Smooth muscle cell (in vitro differentiated cells): ENCODE data around the gene SFXN3. TPM values are rescaled to one million over a fixed set of nuclear protein-coding genes. Genes with fewer than 3 reads are reported as not detected.
A peak's percentile ranks its signal among the peaks of the same experiment; 100 is the strongest.

Source experiments
- DNase-seq: peaks from one replicate; lab custom pipeline; 2025; ENCODE audit not compliant: unreplicated experiment; lab: John Stamatoyannopoulos, UW
- H2AFZ ChIP-seq: fragments of 200-600 bp; sonication (generic); 2 replicates; pipeline ENCODE4 v1.6.0; 2016; ENCODE audit warnings: antibody characterized with exemption, low read depth, mild to moderate bottlenecking
- H3F3A ChIP-seq: fragments of 200-600 bp; sonication (generic); 2 replicates; pipeline ENCODE4 v1.6.0; 2017; ENCODE audit warnings: antibody characterized with exemption, low read depth
- H3K27ac ChIP-seq: fragments of 200-600 bp; sonication (generic); 2 replicates; pipeline ENCODE4 v1.5.1; 2016; ENCODE audit warnings: low read depth, mild to moderate bottlenecking
- H3K27me3 ChIP-seq: fragments of 200-600 bp; sonication (generic); 2 replicates; pipeline ENCODE4 v1.6.1; 2016; ENCODE audit warnings: low read depth, mild to moderate bottlenecking
- H3K36me3 ChIP-seq: fragments of 200-600 bp; sonication (generic); 2 replicates; pipeline ENCODE4 v1.5.1; 2016; ENCODE audit warnings: low read depth
- H3K4me1 ChIP-seq: fragments of 200-600 bp; sonication (generic); 2 replicates; pipeline ENCODE4 v1.5.1; 2016; ENCODE audit warnings: low read depth
- H3K4me2 ChIP-seq: fragments of 200-600 bp; sonication (generic); 2 replicates; pipeline ENCODE4 v1.6.0; 2016; ENCODE audit warnings: mild to moderate bottlenecking
- H3K4me3 ChIP-seq: fragments of 200-600 bp; sonication (generic); 2 replicates; pipeline ENCODE4 v1.5.1; 2016; ENCODE audit warnings: mild to moderate bottlenecking
- H3K79me2 ChIP-seq: fragments of 200-600 bp; sonication (generic); 2 replicates; pipeline ENCODE4 v1.6.0; 2016; ENCODE audit warnings: low read depth, mild to moderate bottlenecking
- H3K9ac ChIP-seq: fragments of 200-600 bp; sonication (generic); 2 replicates; pipeline ENCODE4 v1.6.0; 2016; ENCODE audit warnings: low read depth
- H3K9me3 ChIP-seq: fragments of 200-600 bp; sonication (generic); replicated peaks from 2 replicates; pipeline ENCODE4 v1.5.1; 2016; ENCODE audit warnings: low read depth
- H4K20me1 ChIP-seq: fragments of 200-600 bp; sonication (generic); 2 replicates; pipeline ENCODE4 v1.6.0; 2016; ENCODE audit warnings: low read depth
- WGBS: methylation state at CpG from one replicate; pipeline ENCODE4 v1.1.7; 2016; ENCODE audit warnings: low lambda C conversion rate; 5-methylcytosine and 5-hydroxymethylcytosine counted together
- polyA plus RNA-seq: library from polyadenylated mRNA; unstranded; fragments of >200 nt; fragmentation: Nextera tagmentation; extraction: Ambion mirVana; gene quantifications from 2 replicates; pipeline ENCODE4 v1.2.1, GENCODE V29; 2016
- total RNA-seq: library from RNA; depleted of rRNA; stranded (reverse); fragments of >200 nt; gene quantifications from 2 replicates; pipeline ENCODE4 v1.2.3, GENCODE V29; 2014
- TF ChIP-seq, protein P1 (sequence below): fragments of 200-600 bp; sonication (generic); IDR thresholded peaks from 2 replicates; pipeline ENCODE4 v1.5.1; 2017; ENCODE audit warnings: borderline replicate concordance, mild to moderate bottlenecking, antibody characterized with exemption; ENCODE audit not compliant: insufficient read depth, poor library complexity, severe bottlenecking

The SFXN3 gene
- total and polyA plus RNA-seq, 2 experiments from 2014 or later: 79.1 to 92.1 TPM

DNA sequence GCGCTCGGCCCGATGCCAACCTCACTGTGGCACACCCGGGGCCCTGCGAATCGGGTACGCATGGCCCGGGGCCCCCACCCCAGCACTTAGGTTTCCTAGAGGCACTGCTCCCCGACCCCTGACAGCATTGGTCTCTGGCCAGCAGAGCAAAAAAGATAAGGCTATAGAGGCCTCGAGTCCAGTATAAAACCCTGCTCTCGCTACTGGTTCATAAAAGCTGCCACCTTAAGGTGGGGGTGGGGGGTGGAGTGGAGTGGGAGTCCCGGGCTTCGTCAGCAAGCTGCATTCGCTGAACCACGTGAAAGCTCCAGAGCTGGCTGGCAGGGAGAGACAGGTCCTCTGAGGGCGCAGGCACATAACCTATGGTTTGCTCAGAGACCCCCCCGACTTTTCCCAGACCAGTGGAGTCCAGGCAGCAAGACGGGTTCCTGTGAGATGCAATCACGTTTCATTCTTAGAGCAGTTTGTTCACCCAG is 32.1 kb downstream of the SFXN3 start:
- H3K27ac ChIP-seq: no peak overlapping the region
- peak overlapping the region; percentile 91 for H3K4me2 ChIP-seq
- TF ChIP-seq, protein P1, sequence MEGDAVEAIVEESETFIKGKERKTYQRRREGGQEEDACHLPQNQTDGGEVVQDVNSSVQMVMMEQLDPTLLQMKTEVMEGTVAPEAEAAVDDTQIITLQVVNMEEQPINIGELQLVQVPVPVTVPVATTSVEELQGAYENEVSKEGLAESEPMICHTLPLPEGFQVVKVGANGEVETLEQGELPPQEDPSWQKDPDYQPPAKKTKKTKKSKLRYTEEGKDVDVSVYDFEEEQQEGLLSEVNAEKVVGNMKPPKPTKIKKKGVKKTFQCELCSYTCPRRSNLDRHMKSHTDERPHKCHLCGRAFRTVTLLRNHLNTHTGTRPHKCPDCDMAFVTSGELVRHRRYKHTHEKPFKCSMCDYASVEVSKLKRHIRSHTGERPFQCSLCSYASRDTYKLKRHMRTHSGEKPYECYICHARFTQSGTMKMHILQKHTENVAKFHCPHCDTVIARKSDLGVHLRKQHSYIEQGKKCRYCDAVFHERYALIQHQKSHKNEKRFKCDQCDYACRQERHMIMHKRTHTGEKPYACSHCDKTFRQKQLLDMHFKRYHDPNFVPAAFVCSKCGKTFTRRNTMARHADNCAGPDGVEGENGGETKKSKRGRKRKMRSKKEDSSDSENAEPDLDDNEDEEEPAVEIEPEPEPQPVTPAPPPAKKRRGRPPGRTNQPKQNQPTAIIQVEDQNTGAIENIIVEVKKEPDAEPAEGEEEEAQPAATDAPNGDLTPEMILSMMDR: no peak
- H3K36me3 ChIP-seq: no peaks in the 10 kb centered on the region
- H4K20me1 ChIP-seq: no peaks in the 10 kb centered on the region
- peaks cover 24% of the 10 kb centered on the region for H3F3A ChIP-seq
- WGBS: 18% methylated on average over 19 of the region's 19 CpGs
- peak overlapping the region; percentile 76 for H3K4me3 ChIP-seq
- no peak for DNase-seq
- H3K4me1 ChIP-seq: peaks cover 46% of the 10 kb centered on the region
- H3K9me3 ChIP-seq: no peaks in the 10 kb centered on the region
- no peaks in the 10 kb centered on the region for H3K79me2 ChIP-seq
- H3K9ac ChIP-seq: no peak overlapping the region
- H3K27me3 ChIP-seq: no peaks in the 10 kb centered on the region
- no peak overlapping the region for H2AFZ ChIP-seq

DNA sequence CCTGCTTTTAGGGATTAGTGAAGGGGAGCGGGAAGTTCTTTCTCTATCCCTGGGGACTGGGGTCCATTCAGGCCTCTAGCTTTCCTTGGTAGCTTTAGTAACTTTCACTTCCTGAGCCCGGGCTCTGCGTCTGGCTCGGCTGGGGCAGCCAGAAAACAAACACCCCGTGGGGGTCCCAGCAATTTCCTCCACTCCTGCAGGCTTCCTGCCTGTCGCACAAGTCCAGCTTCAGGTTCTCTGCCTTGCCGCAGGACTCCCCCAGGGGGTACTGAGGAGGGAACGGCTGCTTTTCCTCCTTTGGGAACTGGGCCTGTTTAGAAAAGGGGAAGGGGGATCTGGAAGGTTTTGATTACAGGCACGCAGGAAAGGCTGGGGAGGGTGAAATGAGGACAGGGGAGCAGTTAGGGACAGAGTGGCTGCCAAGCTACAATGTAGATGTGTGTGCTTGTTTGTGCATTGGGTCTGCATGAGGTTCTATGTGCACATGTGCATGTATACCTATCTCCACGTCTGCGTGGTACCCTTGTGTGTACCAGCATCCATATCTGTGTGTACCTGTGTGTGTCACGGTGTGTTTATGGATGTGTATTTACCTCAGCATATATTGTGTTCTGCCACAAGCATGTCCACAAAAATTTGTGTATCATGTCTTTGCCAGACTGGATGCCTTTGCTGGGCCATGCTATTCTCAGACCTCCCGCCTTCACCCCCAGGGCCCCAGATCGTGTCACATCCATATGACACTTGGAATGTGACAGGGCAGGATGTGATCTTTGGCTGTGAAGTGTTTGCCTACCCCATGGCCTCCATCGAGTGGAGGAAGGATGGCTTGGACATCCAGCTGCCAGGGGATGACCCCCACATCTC is 32.7 kb downstream of the SFXN3 start:
- no peak for DNase-seq
- no peak overlapping the region for H3K27ac ChIP-seq
- H3K9me3 ChIP-seq: no peaks in the 10 kb centered on the region
- peak overlapping the region; percentile 91 for H3K4me2 ChIP-seq
- no peaks in the 10 kb centered on the region for H3K27me3 ChIP-seq
- H2AFZ ChIP-seq: no peak overlapping the region
- no peak overlapping the region for H3K4me3 ChIP-seq
- no peak overlapping the region for H3K9ac ChIP-seq
- H3F3A ChIP-seq: peaks cover 24% of the 10 kb centered on the region
- H3K36me3 ChIP-seq: no peaks in the 10 kb centered on the region
- no peaks in the 10 kb centered on the region for H3K79me2 ChIP-seq
- WGBS: 45% methylated on average over 15 of the region's 15 CpGs
- peaks cover 46% of the 10 kb centered on the region for H3K4me1 ChIP-seq
- TF ChIP-seq, protein P1: no peak
- H4K20me1 ChIP-seq: no peaks in the 10 kb centered on the region

DNA sequence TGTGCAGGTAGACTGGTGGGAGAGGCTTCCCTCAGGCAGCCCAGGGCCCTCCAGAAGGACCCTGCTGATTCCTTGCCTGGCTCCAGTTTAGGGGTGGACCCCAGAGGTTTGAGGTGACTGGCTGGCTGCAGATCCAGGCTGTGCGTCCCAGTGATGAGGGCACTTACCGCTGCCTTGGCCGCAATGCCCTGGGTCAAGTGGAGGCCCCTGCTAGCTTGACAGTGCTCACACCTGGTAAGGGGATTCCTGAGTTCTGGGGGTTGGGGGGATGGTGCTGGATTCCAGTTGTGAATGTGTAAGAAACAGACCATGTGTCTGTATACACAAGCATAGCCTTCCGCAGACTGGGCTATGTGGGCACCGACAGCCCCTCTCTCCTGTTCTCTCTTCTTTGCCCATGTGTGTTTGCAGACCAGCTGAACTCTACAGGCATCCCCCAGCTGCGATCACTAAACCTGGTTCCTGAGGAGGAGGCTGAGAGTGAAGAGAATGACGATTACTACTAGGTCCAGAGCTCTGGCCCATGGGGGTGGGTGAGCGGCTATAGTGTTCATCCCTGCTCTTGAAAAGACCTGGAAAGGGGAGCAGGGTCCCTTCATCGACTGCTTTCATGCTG is 33.5 kb downstream of the SFXN3 start:
- 95% methylated on average over 9 of the region's 9 CpGs for WGBS
- H3K27me3 ChIP-seq: no peaks in the 10 kb centered on the region
- no peak overlapping the region for H2AFZ ChIP-seq

More for the DNA sequence above, 33.5 kb downstream of the SFXN3 start:
- no peak overlapping the region for H3K4me3 ChIP-seq
- no peaks in the 10 kb centered on the region for H3K79me2 ChIP-seq
- no peak overlapping the region for H3K9ac ChIP-seq
- peaks cover 24% of the 10 kb centered on the region for H3F3A ChIP-seq
- no peak for DNase-seq
- no peaks in the 10 kb centered on the region for H3K36me3 ChIP-seq
- peaks cover 43% of the 10 kb centered on the region for H3K4me1 ChIP-seq
- H3K4me2 ChIP-seq: no peak overlapping the region
- no peak overlapping the region for H3K27ac ChIP-seq
- no peaks in the 10 kb centered on the region for H4K20me1 ChIP-seq
- H3K9me3 ChIP-seq: no peaks in the 10 kb centered on the region
- TF ChIP-seq, protein P1: no peak
